GM10266 (cell line): Measurements from ENCODE around the gene STPG2.

Experiments
- DNase-seq: peaks from one replicate; pipeline ENCODE4 v3.0.0; 2012; ENCODE audit errors: extremely low spot score
- TF ChIP-seq, protein P1 (sequence below): IDR thresholded peaks from 2 replicates; pipeline ENCODE4 v1.5.1; 2012; ENCODE audit warnings: mild to moderate bottlenecking, low read depth; ENCODE audit not compliant: control insufficient read depth, insufficient read depth; ENCODE audit errors: missing control alignments

Gene STPG2

DNA sequence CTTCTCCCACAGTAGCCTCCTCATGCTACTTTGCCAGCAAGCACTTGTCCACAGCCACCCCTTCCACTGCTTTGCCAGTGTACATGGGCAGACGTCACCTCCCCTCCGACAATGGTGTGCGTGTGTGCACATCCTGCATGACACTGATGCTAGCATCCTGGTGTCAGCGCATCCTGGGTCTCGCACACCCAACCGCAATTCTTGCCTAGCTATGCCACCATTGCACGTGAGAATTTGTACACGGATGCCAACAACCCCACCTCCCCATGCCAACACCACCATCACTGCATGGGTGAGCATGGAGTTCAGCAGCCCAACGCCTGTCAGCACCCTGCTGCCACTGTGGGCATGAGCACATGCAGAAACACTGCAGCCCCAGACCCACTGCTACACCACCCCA is 550.0 kb downstream of the STPG2 start:
- no peak for DNase-seq
- TF ChIP-seq, protein P1, sequence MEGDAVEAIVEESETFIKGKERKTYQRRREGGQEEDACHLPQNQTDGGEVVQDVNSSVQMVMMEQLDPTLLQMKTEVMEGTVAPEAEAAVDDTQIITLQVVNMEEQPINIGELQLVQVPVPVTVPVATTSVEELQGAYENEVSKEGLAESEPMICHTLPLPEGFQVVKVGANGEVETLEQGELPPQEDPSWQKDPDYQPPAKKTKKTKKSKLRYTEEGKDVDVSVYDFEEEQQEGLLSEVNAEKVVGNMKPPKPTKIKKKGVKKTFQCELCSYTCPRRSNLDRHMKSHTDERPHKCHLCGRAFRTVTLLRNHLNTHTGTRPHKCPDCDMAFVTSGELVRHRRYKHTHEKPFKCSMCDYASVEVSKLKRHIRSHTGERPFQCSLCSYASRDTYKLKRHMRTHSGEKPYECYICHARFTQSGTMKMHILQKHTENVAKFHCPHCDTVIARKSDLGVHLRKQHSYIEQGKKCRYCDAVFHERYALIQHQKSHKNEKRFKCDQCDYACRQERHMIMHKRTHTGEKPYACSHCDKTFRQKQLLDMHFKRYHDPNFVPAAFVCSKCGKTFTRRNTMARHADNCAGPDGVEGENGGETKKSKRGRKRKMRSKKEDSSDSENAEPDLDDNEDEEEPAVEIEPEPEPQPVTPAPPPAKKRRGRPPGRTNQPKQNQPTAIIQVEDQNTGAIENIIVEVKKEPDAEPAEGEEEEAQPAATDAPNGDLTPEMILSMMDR = no peak

DNA sequence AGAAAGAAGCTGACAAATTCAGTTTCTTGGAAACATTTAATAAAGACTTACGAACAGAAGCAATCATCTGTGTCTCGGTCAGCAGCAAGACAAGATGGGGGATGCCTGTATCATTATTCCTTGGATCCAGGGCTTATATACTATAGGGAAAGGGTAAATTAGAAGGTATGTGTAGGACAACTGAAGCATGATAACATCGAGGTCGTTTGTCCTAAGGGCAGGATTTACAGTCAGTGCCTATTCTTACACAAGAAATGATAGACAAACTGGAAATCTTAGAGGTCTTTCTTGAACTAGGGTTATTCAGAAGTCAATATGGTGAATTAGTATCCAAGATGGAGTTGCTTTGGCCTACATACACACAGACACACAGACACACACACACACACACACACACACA is 553.0 kb downstream of the STPG2 start:
- TF ChIP-seq, protein P1 = no peak
- DNase-seq = no peak

DNA sequence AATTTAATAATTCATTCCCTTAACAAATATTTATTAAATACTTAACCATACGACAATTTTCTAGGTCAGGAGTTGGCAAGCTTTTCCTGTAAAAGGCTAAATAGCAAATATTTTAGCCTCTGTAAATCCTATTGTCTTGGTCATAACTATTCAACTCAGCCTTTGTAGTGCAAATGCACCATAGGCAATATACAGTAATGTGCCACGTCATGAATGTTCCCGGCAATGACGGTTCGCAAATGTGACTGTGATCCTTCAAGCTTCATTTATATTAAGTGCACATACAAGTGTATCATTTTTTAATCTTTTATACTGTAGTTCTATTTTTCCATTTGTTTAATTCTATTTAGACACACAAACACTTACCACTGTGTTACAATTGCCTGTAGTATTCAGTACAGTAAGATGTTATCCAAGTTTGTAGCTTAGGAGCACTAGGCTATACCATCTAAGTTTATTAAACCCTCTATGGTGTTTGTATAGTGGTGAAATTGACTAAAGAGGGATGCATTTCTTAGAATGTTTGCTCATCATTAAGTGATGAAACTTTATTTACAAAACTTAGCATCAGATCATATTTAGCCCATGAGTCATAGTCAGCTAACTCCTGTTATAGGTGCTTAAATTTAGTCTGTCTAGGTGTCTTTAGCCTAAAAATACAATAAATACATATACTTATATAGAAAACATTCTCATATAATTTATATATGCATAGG is 553.6 kb downstream of the STPG2 start:
- TF ChIP-seq, protein P1 = no peak
- DNase-seq = no peak

DNA sequence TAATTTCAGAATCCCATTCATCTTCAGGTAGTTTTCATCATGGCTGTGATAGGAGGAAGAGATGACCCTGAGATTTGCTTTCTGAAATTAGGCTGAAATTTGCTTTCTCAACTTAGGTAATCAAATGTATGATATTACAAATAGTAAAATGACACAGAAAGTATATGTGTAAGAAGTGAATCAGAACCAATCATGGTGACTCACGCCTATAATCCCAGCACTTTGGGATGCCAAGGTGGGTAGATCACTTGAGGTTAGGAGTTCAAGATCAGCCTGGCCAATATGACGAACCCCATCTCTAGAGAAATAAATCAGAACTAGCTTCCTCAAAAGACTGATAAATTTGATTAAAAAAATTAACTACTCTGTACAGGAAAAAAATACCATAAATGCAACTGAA is 555.4 kb downstream of the STPG2 start:
- no peak for DNase-seq
- TF ChIP-seq, protein P1 = no peak

DNA sequence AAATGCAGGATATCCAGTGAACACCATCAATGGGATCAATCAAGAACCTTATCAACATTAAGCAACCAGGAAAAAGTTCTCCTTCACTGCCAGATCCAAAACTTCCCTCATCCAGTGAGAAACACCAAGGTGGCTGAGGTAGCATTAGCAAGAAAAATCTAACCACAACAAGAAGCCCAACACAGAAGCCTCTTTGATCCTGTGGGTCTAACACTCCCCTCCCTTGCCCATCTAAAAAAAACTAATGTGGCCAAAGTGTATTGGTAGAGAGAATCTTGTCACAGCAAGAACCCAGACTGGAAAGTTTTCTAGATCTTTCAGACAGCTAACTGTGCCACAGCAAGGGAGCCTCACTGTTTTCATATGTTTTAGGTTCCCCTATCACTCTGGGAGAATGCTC is 558.0 kb downstream of the STPG2 start:
- TF ChIP-seq, protein P1 = no peak

DNA sequence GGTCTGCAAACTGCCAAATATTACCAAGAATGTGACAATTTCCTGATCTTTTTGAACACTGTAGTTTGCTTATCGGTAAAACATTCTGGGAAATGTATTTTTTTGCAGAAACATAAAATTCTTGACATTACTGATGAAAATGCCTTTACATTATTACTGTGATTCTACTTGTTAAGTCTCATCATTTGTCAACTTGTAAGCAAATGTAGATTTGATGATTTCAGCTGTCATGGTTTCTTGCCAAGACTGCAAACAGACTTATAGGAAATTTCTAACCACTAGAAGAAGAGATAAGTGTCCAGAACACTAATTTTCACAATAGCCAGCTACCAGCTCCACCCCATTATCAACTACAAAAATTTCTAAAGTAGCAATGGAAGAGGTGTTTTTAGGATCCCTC is 560.4 kb downstream of the STPG2 start:
- TF ChIP-seq, protein P1 = no peak
- no peak for DNase-seq

More for the DNA sequence above, 558.0 kb downstream of the STPG2 start:
- no peak for DNase-seq

DNA sequence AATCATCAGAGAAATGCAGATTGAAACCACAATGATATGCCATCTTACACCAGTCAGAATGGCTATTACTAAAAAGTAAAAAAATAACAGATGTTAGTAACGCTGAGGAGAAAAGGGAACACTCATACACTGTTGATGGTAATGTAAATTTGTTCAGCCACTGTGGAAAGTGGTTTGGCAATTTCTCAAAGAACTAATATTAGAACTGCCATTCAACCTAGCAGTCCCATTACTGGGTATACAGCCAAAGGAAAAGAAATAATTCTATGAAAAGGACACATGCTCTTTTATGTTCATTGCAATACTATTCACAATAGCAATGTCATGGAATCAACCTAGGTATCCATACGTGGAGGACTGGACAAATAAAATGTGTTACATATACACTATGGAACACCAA is 566.3 kb downstream of the STPG2 start:
- TF ChIP-seq, protein P1 = no peak
- no peak for DNase-seq
